Esophagus (tissue), 2 donors: Measurements from ENCODE around the gene DEK. TPM values are rescaled to one million over a fixed set of nuclear protein-coding genes. Genes with fewer than 3 reads are reported as not detected.
"Not testable (repeated sequence)": the region's sequence is repeated elsewhere in the genome, so short reads cannot be mapped to it uniquely, and the experiment has no call there.

Source experiments
- H3K27ac ChIP-seq, 2 donors: one replicate each; pipeline ENCODE4 v1.5.1; 2013; ENCODE audit warnings: low read depth in 2 of 2, mild to moderate bottlenecking in 2 of 2, inconsistent platforms in 1 of 2, low read length in 1 of 2, moderate library complexity in 1 of 2
- H3K27me3 ChIP-seq, 2 donors: one replicate each; pipeline ENCODE4 v1.6.1; 2013; ENCODE audit warnings: low read length in 2 of 2, control low read depth in 1 of 2, mild to moderate bottlenecking in 1 of 2; ENCODE audit not compliant: insufficient read depth in 2 of 2, control insufficient read depth in 1 of 2
- H3K36me3 ChIP-seq, 2 donors: one replicate each; pipeline ENCODE4 v1.6.1; 2013; ENCODE audit warnings: low read length in 1 of 2; ENCODE audit not compliant: control insufficient read depth in 2 of 2, insufficient read depth in 2 of 2
- H3K4me1 ChIP-seq, 2 donors: one replicate each; pipeline ENCODE4 v1.6.1; 2013; ENCODE audit warnings: low read length in 1 of 2; ENCODE audit not compliant: control insufficient read depth in 2 of 2, insufficient read depth in 2 of 2
- H3K4me3 ChIP-seq, 2 donors: one replicate each; pipeline ENCODE4 v1.5.1; 2013; ENCODE audit warnings: low read length in 2 of 2, mild to moderate bottlenecking in 2 of 2, low read depth in 1 of 2, moderate library complexity in 1 of 2
- H3K9me3 ChIP-seq, 2 donors: one replicate each; pipeline ENCODE4 v1.6.1; 2013; ENCODE audit warnings: mild to moderate bottlenecking in 2 of 2, low read depth in 1 of 2, low read length in 1 of 2, moderate library complexity in 1 of 2; ENCODE audit not compliant: control insufficient read depth in 2 of 2, insufficient read depth in 1 of 2
- WGBS, 2 donors: extraction: QIAGEN DNeasy Blood & Tissue Kit; methylation state at CpG; one replicate each; pipeline ENCODE4 v1.1.7; 2013; 5-methylcytosine and 5-hydroxymethylcytosine counted together
- polyA plus RNA-seq, 2 donors: library from polyadenylated mRNA; stranded (reverse); fragments of 200-250 nt; gene quantifications; one replicate each; pipeline ENCODE4 v1.2.3, GENCODE V29; 2013
- donor health status: healthy with polysubstance abuse.
- donor health status: Bipolar disorder and iron deficiency.

DEK gene
- polyA plus RNA-seq, 2 donors = 27.0 to 43.1 TPM

DNA sequence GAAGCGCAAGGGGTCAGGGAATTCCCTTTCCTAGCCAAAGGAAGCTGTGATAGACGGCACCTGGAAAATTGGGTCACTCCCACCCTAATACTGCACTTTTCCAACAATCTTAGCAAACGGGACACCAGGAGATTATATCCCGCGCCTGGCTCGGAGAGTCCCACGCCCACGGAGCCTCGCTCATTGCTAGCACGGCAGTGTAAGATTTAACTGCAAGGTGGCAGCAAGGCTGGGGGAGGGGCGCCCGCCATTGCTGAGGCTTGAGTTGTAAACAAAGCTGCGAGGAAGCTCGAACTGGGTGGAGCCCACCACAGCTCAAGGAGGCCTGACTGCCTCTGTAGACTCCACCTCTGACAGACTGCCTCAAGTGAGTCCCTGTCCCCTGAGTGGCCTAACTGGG, 35.7 kb downstream of the DEK start:
- peaks cover 0 to 10% of the 10 kb centered on the region in 2 donors for H3K36me3 ChIP-seq
- WGBS, 2 donors = 96 to 98% methylated on average over 14 of the region's 14 CpGs
- H3K4me3 ChIP-seq, H3K27ac ChIP-seq, H3K27me3 ChIP-seq, H3K9me3 ChIP-seq, H3K4me1 ChIP-seq: not testable (repeated sequence)

DNA sequence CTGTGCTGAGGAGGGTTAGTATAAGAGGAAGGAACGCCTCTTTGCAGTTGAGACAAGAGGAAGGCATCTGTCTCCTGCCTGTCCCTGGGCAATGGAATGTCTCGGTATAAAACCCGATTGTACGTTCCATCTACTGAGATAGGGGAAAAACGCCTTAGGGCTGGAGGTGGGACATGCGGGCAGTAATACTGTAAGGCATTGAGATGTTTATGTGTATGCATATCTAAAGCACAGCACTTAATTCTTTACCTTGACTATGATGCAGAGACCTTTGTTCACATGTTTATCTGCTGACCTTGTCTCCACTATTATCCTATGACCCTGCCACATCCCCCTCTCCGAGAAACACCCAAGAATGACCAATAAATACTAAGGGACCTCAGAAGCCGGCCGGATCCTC, 37.2 kb downstream of the DEK start:
- H3K4me3 ChIP-seq, H3K27ac ChIP-seq, H3K27me3 ChIP-seq, H3K4me1 ChIP-seq, H3K9me3 ChIP-seq: not testable (repeated sequence)
- peaks cover 0 to 10% of the 10 kb centered on the region in 2 donors for H3K36me3 ChIP-seq
- WGBS, 2 donors = 93 to 96% methylated on average over 9 of the region's 9 CpGs

DNA sequence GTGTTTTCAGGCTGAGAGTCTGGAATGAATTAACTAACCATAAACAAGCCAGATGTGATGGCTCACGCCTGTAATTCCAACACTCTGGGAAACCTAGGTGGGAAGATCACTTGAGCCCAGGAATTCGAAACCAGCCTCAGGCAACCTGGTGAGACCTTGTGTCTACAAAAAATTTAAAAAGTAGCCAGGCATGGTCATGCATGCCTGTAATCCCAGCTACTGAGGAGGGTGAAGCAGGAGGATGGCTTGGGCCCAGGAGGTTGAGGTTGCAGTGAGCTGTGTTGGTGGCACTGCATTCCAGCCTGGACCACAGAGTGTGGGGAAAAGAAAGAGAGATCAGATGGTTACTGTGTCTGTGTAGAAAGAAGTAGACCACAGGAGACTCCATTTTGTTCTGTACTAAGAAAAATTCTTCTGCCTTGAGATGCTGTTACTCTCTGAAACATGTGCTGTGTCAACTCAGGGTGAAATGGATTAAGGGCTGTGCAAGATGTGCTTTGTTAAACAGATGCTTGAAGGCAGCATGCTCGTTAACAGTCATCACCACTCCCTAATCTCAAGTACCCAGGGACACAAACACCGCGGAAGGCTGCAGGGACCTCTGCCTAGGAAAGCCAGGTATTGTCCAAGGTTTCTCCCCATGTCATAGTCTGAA, 37.8 kb downstream of the DEK start:
- not testable (repeated sequence) for H3K4me1 ChIP-seq, H3K9me3 ChIP-seq, H3K27ac ChIP-seq, H3K4me3 ChIP-seq, H3K27me3 ChIP-seq
- WGBS, 2 donors = 59 to 76% methylated on average over 5 of the region's 5 CpGs
- H3K36me3 ChIP-seq = peaks cover 0 to 13% of the 10 kb centered on the region in 2 donors

DNA sequence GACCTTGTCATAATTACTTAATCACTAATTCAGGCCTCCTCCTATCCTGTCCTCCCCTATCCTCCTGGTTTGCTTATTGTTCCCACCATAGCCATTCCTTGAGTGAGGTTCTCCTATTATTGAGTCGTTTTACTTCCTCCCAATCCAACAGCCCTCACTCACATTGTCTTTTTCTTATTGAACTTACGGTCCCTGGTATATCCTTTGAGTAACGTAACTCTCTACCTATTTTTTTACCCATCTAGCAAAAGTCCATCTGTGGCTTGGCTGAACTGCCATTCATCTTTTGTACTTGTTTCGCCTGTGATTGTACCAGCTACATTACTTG, 43.1 kb downstream of the DEK start:
- H3K36me3 ChIP-seq = peaks cover 2 to 5% of the 10 kb centered on the region in 2 donors

DNA sequence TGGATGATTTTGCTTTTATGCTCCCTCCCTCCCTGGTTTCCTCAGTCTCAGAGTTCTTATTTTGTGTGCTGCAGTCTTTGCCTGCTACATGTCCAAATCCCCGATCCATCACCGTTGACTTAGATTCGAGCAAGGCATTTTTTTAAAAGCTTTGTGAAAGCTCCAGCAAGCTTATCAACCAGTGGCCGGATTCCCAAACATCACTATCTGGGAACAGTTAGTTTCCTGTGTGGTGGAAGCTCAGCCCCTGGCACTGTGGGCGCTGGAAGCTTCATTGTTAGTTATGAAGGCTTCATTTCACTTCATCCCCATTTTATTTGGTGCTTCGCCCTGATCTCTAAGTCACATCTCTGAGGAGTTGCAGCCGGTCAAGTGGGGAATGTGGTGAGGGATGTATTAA, 44.7 kb downstream of the DEK start:
- H3K36me3 ChIP-seq = peaks cover 2 to 11% of the 10 kb centered on the region in 2 donors

More for the DNA sequence above, 43.1 kb downstream of the DEK start:
- Histone ChIP-seq H3K4me3 (no peak overlapping the region), H3K27me3 (no peaks in the 10 kb centered on the region), H3K9me3 (no peaks in the 10 kb centered on the region), H3K27ac (no peak overlapping the region), H3K4me1 (no peaks in the 10 kb centered on the region)
- WGBS, 2 donors = 94 to 96% methylated on average over 4 of the region's 4 CpGs

DNA sequence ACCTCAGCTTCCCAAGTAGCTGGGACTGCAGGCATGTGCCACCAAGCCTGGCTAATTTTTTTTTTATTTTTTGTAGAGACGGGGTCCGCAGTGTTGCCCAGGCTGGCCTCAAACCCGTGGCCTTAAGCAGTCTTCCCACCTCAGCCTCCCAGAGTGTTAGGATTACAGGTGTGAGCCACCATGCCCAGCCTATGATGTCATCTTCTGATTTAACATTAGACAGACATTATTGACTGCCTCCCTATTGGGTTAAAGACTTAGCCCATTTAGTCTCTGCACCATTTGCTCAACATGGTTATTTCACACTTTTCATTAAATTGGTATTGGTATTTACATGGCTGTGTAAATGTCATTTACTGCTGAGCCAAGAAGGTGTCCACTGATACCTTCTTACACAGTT, 46.1 kb downstream of the DEK start:
- Histone ChIP-seq H3K27me3 (no peaks in the 10 kb centered on the region), H3K4me3 (no peak overlapping the region), H3K4me1 (no peaks in the 10 kb centered on the region), H3K9me3 (no peaks in the 10 kb centered on the region), H3K27ac (no peak overlapping the region), H3K36me3 (peaks cover 2 to 11% of the 10 kb centered on the region in 2 donors)
- WGBS, 2 donors = 88 to 97% methylated on average over 3 of the region's 3 CpGs

More for the DNA sequence above, 44.7 kb downstream of the DEK start:
- Histone ChIP-seq H3K27me3 (no peaks in the 10 kb centered on the region), H3K4me1 (no peaks in the 10 kb centered on the region), H3K4me3 (no peak overlapping the region), H3K9me3 (no peaks in the 10 kb centered on the region), H3K27ac (no peak overlapping the region)
- 43 to 55% methylated on average over 7 of the region's 7 CpGs for WGBS, 2 donors

DNA sequence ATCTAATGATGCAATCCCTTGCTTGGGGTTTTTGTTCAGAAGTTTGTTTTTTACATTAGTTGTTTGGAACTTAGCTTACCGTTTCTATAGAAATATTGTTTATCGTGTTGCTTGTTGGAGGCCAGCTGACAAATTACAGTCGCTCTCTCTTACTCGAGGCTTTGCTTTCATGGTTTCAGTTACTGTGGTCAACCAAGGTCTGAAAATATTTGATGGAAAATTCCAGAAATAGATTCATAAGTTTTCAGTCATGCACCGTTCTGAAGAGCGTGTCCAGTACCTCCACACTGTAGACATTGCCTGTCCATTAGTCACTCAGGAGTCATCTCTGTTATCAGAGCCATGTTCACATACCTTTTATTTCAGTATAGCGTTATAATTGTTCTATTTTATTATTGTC, 47.9 kb downstream of the DEK start:
- H3K36me3 ChIP-seq = peaks cover 5 to 8% of the 10 kb centered on the region in 2 donors

DNA sequence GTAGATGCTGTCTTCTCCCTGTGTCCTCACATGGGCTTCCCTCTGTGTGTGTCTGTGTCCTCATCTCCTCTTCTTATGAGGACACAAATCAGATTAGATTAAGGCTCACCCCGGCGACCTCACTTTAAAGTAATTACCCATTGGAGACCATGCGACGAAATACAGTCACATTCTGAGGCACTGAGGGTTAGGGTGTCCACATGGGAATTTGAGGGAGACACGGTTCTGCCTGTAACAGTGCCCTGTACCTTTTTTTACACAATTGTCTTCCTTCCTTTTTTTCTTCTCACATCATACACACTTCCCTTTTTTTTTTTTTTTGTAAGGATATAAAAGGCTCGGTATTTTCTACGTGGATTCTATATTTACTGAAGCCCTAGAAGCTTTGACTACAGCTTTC, 48.9 kb downstream of the DEK start:
- peaks cover 5 to 10% of the 10 kb centered on the region in 2 donors for H3K36me3 ChIP-seq
- H3K4me1 ChIP-seq = no peaks in the 10 kb centered on the region
- H3K27me3 ChIP-seq = no peaks in the 10 kb centered on the region
- H3K4me3 ChIP-seq = no peak overlapping the region
- no peak overlapping the region for H3K27ac ChIP-seq
- WGBS, 2 donors = 77 to 80% methylated on average over 7 of the region's 7 CpGs
- H3K9me3 ChIP-seq = no peaks in the 10 kb centered on the region

More for the DNA sequence above, 47.9 kb downstream of the DEK start:
- 87 to 88% methylated on average over 7 of the region's 7 CpGs for WGBS, 2 donors
- no peak overlapping the region for H3K4me3 ChIP-seq
- no peaks in the 10 kb centered on the region for H3K9me3 ChIP-seq
- H3K27me3 ChIP-seq = no peaks in the 10 kb centered on the region
- no peak overlapping the region for H3K27ac ChIP-seq
- no peaks in the 10 kb centered on the region for H3K4me1 ChIP-seq

DNA sequence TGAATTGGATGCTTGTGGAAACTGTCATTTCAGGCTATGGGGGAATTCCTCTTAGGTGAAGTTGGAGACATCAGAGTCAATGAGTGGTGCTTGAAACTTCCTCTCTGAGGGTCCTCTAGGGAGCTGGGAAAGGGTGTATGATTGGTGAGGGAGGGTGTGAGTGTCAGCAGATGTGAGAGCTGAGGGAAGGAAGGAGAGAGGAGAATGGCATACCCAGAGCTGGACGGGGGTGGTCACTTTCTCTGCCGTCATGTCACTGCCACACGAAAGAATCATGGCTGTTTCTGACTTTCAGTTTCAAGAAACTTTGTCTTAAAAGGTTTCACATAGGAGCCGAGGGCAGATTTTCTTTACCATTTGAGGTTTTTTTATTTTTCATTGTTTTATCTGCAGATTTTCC, 50.3 kb downstream of the DEK start:
- Histone ChIP-seq H3K4me3 (no peak overlapping the region), H3K36me3 (peaks cover 5 to 10% of the 10 kb centered on the region in 2 donors), H3K4me1 (no peaks in the 10 kb centered on the region), H3K9me3 (no peaks in the 10 kb centered on the region), H3K27me3 (no peaks in the 10 kb centered on the region), H3K27ac (no peak overlapping the region)
- 80 to 88% methylated on average over 4 of the region's 4 CpGs for WGBS, 2 donors

DNA sequence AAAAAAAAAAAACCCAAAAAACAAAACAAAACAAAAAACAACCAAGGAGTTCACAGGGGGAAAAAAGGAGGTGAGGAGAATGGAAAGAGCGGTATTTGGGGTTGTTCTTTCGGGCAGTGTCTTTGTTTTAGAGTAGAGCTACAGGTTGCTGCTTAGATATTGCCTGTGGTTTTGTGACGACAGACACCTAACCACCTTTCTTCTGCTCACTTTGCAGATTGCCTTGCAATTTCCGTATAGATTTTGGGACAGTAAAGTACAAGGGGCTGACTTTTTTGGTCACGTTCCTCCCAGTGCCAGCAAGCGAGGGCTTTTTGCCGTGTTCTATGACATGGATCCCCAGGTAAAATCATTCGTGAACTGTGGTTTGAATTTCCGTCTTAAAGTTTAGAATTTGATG, 50.9 kb downstream of the DEK start:
- H3K4me1 ChIP-seq = no peaks in the 10 kb centered on the region
- H3K27ac ChIP-seq = no peak overlapping the region
- 89 to 91% methylated on average over 9 of the region's 9 CpGs for WGBS, 2 donors
- H3K27me3 ChIP-seq = no peaks in the 10 kb centered on the region
- H3K36me3 ChIP-seq = peaks cover 4 to 10% of the 10 kb centered on the region in 2 donors
- no peak overlapping the region for H3K4me3 ChIP-seq
- no peaks in the 10 kb centered on the region for H3K9me3 ChIP-seq
